A549 (cell line): ENCODE results near the gene MEG3.

ENCODE experiments used
- CBX8 ChIP-seq: fragments of 200-600 bp; sonication (generic); IDR thresholded peaks from 2 replicates; pipeline ENCODE4 v1.6.1; 2016
- EP300 ChIP-seq, 2 experiments: fragments of >200 bp; sonication (Bioruptor Twin); formaldehyde crosslinking; IDR thresholded peaks; 2 replicates in 1 of 2; 3 replicates in 1 of 2; pipeline ENCODE4 v1.6.1; 2016 to 2017
- JUNB ChIP-seq: fragments of >200 bp; sonication (Bioruptor Twin); formaldehyde crosslinking; IDR thresholded peaks from 2 replicates; pipeline ENCODE4 v1.6.1; 2016
- PHF8 ChIP-seq: fragments of 200-600 bp; sonication (generic); IDR thresholded peaks from 2 replicates; pipeline ENCODE4 v1.6.1; 2016; ENCODE audit warnings: low read depth, mild to moderate bottlenecking, antibody characterized with exemption, moderate library complexity, borderline replicate concordance
- POLR2A ChIP-seq: IDR thresholded peaks from 2 replicates; pipeline ENCODE4 v1.6.1; 2012; ENCODE audit warnings: mild to moderate bottlenecking, low read length
- RCOR1 ChIP-seq: fragments of 150-350 bp; IDR thresholded peaks from 2 replicates; pipeline ENCODE4 v1.6.1; 2014; ENCODE audit warnings: antibody characterized with exemption, low read length, low read depth
- REST ChIP-seq: fragments of 200-600 bp; sonication (generic); IDR thresholded peaks from 2 replicates; pipeline ENCODE4 v1.6.1; 2016; ENCODE audit warnings: antibody characterized with exemption, mild to moderate bottlenecking, moderate library complexity
- SMC3 ChIP-seq: fragments of >200 bp; sonication (Bioruptor Twin); formaldehyde crosslinking; IDR thresholded peaks from 3 replicates; pipeline ENCODE4 v1.6.1; 2018; ENCODE audit warnings: inconsistent platforms
- ZFP36 ChIP-seq: fragments of 450-650 bp; IDR thresholded peaks from 2 replicates; pipeline ENCODE4 v1.6.1; 2014; ENCODE audit warnings: borderline replicate concordance; ENCODE audit not compliant: partially characterized antibody
- TF ChIP-seq, protein P1 (sequence below): fragments of 450-650 bp; IDR thresholded peaks from 2 replicates; pipeline ENCODE4 v1.6.1; 2014; ENCODE audit warnings: antibody characterized with exemption
- TF ChIP-seq, protein P2 (sequence below): fragments of >200 bp; sonication (Bioruptor Twin); formaldehyde crosslinking; IDR thresholded peaks from 3 replicates; pipeline ENCODE4 v1.5.1; 2016

DNA sequence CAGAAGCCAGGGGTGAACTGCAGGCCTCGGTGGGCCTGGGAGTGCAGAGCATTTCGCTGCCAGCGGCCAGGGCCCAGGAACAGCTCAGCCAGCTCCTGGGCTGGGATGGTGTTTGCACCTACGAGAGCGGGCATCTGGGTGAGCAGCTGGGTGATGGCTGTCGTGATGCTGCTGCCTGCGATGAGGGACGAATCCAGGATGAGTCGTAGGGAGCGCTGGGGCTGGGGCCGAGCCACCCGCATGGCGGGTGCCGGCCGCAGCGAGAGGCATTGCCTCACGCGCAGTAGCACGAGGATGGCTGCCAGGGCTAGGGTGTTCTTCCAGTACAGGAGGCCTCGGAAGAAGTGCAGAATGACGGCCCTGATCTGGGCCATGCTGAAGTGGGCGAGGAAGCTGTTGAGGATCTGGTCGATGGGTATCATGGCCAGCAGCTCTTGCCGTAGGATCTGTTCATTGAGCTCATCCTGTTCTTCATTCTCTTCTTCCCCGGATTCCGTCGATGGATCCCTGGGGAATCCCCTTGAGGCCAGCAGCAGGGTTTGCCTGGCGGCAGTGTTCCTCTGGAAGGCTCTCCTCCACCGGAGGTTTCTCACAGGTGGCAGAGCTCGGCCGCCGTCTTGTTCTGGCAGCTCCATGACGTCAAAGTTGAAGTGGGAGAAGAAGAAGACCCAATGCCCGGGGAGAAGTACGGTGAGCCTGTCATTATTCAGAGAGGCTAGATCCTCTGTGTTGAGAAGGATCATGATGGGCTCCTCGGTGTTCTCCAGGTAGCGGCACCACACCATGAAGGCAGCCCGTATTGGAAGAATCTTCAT, 55.5 kb downstream of the MEG3 start:
- TF ChIP-seq JUNB (no peak), RCOR1 (no peak), ZFP36 (no peak), CBX8 (no peak), REST (no peak), SMC3 (no peak), POLR2A (no peak), PHF8 (no peak), EP300 (IDR thresholded peaks at IDR 0.05) (no peak)
- TF ChIP-seq, protein P1, sequence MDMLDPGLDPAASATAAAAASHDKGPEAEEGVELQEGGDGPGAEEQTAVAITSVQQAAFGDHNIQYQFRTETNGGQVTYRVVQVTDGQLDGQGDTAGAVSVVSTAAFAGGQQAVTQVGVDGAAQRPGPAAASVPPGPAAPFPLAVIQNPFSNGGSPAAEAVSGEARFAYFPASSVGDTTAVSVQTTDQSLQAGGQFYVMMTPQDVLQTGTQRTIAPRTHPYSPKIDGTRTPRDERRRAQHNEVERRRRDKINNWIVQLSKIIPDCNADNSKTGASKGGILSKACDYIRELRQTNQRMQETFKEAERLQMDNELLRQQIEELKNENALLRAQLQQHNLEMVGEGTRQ = no peak
- TF ChIP-seq, protein P2, sequence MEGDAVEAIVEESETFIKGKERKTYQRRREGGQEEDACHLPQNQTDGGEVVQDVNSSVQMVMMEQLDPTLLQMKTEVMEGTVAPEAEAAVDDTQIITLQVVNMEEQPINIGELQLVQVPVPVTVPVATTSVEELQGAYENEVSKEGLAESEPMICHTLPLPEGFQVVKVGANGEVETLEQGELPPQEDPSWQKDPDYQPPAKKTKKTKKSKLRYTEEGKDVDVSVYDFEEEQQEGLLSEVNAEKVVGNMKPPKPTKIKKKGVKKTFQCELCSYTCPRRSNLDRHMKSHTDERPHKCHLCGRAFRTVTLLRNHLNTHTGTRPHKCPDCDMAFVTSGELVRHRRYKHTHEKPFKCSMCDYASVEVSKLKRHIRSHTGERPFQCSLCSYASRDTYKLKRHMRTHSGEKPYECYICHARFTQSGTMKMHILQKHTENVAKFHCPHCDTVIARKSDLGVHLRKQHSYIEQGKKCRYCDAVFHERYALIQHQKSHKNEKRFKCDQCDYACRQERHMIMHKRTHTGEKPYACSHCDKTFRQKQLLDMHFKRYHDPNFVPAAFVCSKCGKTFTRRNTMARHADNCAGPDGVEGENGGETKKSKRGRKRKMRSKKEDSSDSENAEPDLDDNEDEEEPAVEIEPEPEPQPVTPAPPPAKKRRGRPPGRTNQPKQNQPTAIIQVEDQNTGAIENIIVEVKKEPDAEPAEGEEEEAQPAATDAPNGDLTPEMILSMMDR = no peak
